HL-60 (cell line): ENCODE measurements around the gene SSC5D.

Experiments used
- CTCF ChIP-seq: IDR thresholded peaks from one replicate; pipeline ENCODE4 v1.5.1; 2011; ENCODE audit warnings: low read length, control low read depth, inconsistent platforms; ENCODE audit not compliant: insufficient read depth
- GABPA ChIP-seq: IDR thresholded peaks from 2 replicates; pipeline ENCODE4 v1.6.1; 2012; ENCODE audit warnings: low read depth
- REST ChIP-seq: IDR thresholded peaks from 2 replicates; pipeline ENCODE4 v1.6.1; 2012; ENCODE audit warnings: low read depth; ENCODE audit not compliant: insufficient replicate concordance

DNA sequence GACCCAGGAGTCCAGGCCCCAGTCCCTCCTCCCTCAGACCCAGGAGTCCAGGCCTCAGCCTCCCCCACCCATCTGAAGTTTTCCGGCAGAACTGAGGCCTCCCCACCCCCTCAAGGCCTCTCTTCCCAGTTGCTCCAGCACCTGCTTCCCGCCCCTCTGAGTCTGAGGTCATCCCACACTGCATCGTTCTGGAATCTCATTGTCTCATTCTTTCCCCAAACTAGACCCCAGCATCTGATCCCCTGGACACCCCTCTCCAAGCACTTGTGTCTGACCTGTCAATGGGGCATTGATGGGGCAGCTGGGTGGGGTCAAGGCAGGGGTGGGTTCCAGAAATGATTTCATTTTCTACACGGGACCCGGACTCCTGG is 49.5 kb downstream of the SSC5D start:
- TF ChIP-seq CTCF (no peak), REST (no peak), GABPA (no peak)
